GM18951 (cell line): ENCODE results near the gene SGSH.
"Not testable (repeated sequence)": the region's sequence is repeated elsewhere in the genome, so short reads cannot be mapped to it uniquely, and the experiment has no call there.

Experiments
- POLR2A ChIP-seq: IDR thresholded peaks from 4 replicates; pipeline ENCODE4 v1.6.1; 2011; ENCODE audit warnings: mild to moderate bottlenecking; ENCODE audit not compliant: insufficient read length, insufficient read depth; ENCODE audit errors: extremely low read depth
- in situ Hi-C: fragments of 300-500 bp; cut with MboI; formaldehyde crosslinking; loops from one replicate; pipeline ENCODE4 v1.12.0; 2022; ENCODE audit warnings: low sequenced_read_pairs, mixed read lengths, inconsistent platforms; ENCODE audit not compliant: unreplicated experiment

The SGSH gene

DNA sequence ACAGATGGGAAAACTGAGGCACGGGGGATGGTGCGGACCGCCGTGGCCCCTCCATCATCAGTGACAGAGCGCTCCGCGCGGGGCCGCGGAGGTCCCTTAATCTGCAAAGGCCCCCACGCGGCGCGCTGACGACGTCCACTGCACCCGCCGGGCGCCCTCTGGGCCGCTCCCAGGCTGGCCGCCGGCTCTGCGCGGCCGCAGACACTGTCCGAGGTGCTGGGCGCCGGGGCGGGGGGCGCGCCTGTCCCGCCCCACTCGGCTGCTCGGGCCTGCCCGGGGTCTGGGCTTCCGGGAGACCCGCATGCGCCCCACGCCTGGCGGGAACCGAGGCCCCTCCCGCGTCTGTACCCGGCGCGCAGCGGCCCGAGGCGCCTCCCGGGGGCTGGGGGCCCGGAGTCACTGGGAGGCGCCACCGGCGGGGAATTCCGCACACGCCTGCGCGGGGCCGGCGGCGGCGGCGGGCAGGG is 40.0 kb upstream of the SGSH start:
- in situ Hi-C loops = no loop called here
- TF ChIP-seq POLR2A = peak; percentile 62

DNA sequence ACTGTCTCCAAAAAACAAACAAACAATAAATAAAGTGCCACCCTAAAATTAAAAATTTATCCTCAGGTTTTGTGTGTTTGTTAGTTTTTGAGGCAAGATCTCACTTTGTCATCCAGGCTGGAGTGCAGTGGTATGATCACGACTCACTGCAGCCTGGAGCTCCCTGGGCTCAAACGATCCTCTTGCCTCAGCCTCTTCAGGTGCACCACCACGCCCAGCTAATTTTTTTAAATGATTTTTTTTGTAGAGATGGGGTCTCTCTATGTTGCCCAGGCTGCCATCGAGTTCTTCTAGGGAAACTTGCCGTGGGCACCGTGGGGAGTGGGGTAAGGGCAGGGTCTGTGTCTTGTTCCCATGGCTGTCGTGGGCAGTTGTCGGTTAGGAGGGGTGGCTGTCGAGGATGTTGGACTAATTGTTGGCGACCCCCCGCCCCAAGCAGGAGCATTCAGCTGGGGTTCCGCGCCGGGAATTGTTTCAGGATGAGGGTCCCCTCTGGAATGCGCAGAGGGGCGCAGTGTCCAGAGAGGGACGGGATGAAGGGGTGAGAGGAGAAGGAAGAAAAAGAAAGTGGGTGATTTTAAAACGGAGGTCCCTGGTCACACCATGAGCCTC is 39.4 kb upstream of the SGSH start:
- in situ Hi-C loops = no loop called here
- TF ChIP-seq POLR2A = no peak

DNA sequence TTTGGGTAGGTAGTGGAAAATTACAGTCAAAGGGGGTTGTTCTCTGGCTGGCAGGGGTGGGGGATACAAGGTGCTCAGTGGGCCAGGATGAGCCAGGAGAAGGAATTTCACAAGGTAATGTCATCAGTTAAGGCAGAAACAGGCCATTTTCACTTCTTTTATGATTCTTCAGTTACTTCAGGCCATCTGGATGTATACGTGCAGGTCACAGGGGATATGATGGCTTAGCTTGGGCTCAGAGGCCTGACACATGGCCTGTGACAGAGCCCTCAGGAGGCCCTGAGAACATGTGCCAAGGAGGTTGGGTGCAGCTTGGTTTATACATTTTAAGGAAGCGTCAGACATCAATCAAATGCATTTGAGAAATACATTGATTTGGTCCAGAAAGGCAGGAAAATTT is 38.2 kb upstream of the SGSH start:
- in situ Hi-C loops = not testable (repeated sequence)

DNA sequence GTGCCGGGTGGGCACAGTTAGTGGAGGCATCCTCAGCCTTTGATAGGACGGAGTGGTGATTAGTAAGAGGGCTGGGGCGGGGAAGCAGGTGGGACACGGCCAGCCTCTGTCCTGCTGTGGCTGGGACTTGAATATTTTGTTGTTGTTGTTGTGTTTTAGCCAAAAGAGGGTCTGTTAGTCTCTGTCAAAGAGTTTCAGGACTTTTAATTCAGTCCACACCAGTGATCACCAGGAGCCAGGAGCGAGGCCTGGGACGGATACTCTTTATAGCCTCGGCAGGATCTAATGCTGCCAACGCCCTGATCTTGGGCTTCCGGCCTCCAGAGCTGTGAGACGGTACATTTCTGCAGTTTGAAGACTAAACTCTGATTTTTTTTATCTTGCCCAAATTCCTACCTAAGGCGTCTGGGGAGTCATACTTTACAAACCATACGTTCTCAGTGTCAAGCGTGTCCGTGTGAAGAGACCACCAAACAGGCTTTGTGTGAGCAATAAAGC is 37.6 kb upstream of the SGSH start:
- no peak for TF ChIP-seq POLR2A
- in situ Hi-C loops = no loop called here

DNA sequence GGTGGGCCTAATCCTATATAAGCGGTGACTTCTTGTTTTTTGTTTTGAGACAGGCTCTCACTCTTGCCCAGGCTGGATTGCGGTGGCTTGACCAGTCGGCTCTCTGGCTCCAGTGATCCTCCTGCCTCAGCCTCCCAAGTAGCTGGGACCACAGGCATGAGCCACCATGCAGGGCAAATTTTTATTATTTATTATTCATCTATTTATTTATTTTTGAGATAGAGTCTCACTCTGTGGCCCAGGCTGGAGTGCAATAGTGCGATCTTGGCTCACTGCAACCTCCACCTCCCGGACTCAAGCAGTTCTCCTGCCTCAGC is 35.9 kb upstream of the SGSH start:
- in situ Hi-C loops = no loop called here
- no peak for TF ChIP-seq POLR2A

DNA sequence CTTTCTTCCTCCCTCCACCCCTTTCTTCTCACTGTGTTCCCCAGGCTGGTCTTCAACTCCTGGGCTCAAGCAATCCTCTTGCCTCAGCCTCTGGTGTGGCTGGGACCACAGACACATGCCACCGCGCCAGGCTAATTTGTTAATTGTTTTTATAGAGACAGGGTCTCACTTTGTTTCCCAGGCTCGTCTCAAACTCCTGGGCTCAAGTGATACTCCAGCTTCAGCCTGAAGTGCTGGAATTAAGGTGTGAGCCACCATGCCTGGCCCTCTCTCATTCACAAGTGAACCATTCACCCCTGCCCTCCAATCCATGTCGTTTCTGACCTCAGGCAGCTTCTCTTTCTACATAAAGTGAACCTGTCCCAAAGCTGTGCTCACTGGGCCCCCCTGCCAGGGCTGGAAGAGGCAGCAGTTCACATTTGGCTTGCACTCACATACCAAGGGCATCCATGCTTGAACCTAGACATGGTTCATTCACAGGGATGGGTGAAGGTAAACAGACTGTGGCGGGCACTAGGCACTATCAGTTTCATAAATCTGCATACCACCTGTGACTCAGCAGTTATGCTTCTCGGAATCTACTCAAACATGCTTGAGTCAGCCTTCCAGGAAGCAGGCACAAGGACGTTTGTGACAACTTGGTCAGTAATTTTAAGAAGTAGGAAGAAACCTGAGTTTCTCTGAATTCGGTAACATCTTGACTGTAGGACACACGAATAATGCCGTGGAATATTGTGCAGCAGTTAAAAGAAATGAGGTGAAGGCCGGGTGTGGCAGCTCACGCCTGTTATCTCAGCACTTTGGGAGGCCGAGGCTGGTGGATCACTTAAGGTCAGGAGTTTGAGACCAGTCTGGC is 34.5 kb upstream of the SGSH start:
- in situ Hi-C loops = no loop called here
- TF ChIP-seq POLR2A = no peak

DNA sequence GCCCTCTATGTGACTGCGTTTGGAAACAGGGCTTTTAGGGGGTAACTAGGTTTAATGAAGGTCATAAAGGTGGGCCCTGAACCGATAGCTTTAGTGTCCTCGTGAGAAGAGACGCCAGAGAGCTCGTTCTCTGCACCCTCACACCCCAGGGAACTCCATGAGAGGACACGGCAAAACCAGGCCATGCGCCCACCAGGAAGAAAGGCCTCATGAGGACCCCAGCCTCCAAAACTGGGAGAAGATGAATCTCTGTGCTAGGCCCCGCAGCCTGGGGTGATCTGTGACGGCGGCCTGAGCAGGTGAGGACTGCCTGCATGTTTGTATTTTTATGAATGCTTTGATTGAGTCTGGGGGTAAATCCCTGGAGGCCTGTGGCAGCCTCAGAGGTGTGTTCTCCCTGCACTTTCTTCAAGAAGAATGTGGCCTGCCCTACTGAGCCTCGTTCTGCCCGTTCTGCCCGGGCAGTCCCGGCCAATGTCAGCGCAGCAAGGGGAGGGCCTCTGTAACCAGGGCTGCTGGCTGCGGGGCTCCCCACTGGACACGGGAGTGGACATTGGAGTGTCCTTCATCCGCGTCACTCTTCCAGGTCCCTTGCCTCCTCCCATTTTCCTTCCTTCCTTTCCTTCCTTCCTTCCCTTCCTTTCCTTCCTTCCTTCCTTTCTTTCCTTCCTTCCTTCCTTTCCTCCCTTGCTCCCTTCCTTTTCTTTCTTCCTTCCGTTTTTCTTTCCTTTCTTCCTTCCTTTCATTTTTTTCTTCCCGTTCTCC is 33.7 kb upstream of the SGSH start:
- in situ Hi-C loops = no loop called here
- no peak for TF ChIP-seq POLR2A

DNA sequence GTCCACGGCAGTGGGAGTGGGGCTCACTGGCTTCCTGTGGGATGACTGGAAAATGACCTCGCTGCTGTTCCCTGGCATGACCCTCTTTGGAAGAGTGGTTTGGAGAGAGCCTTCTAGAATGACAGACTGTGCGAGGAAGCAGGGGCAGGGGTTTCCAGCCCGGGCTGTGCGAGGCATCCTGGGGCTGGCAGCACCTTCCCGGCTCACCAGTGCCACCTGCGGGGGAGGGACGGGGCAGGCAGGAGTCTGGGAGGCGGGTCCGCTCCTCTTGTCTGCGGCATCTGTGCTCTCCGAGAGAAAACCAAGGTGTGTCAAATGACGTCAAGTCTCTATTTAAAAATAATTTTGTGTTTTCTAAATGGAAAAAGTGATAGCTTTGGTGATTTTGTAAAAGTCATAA is 32.7 kb upstream of the SGSH start:
- TF ChIP-seq POLR2A = no peak
- in situ Hi-C loops = no loop called here

DNA sequence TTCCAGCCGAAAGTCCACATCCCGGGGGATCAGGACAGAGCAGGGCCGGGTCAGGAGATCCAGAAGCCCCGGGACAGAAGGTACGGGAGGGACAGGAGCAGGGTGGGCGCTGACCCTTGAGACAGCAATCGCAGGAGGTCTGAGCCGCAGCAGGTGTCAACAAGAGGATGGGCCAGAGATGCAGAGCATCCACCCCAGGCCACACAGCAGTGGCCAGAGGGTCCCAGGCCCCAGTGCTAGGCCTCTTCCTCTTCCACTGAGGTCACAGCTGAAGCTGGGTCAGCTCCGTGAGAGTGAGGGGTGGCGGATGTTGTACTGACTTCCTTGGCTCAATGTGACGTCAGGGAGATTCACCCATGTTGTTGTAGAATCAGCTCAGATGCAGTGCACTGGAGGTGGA is 31.8 kb upstream of the SGSH start:
- TF ChIP-seq POLR2A = no peak
- in situ Hi-C loops = no loop called here

DNA sequence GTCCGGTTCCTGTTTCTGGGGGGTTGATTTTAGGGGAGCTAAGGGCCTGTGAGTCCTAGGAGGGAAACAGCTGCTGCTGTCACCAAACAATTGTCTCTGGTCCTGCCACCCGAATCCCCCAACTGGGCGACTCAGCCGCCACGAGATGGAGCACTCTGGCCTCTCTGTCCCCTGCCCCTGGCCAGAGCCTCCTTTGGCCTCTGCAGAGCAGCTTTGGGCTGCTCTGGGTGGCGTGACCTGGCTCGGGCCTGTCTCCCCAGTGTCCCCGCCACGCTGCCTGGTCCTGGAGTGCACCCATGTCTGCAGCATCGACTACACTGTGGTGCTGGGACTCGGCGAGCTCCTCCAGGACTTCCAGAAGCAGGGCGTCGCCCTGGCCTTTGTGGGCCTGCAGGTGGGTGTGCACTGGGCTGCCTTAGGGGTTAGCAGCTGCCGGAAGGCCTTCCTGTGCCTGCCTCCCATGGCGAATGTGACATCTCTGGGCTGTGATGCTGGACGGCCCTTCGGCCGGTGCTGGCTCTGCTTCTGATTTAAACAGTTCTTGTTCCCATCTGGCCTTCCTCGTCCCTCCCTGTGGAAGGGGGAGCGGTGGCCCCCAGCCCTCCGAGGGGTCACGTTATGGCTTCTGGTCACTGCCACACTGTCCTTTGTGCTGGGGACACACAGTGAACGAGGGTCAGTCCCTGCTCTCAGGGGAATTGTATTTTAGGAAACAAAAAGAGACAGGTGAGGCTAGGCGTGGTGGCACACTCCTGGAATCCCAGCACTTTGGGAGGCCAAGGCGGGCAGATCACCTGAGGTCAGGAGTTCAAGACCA is 29.0 kb upstream of the SGSH start:
- in situ Hi-C loops = no loop called here
- TF ChIP-seq POLR2A = no peak

DNA sequence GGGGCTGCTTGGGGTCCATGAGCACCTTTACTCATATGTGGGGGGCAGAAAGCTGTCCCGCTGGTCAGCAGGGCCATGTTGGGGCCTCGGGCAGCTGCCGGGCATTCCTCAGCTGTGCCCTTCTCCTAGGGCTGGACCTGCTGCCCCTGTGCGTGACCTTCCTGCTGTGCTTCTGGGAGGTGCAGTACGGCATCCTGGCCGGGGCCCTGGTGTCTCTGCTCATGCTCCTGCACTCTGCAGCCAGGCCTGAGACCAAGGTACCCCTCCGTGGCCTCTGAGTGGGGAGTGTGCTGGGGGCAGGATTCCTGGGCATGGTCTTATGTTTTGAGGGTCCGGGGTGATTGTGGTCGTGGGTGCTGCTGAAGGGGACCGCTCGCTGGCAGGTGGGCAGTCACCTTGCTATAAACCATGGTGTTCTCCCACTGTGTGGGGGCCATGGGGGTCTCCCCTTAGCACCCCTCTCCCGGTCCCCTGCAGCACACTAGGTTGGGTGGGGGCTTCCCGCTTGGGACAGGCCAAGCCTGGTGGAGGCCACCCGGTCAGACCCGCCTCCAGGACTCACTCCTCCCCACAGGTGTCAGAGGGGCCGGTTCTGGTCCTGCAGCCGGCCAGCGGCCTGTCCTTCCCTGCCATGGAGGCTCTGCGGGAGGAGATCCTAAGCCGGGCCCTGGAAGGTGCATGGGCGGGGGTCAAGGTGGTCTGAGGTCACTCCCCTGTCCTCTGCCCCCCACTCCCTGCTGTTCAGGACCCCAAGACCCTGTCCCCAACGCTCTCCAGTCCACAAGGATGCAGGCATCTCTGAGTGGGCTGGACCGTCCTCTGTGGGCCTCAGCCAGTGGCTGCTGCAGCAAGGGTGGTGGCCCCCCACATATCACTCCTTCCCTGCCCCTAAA is 28.1 kb upstream of the SGSH start:
- in situ Hi-C loops = no loop called here
- no peak for TF ChIP-seq POLR2A

DNA sequence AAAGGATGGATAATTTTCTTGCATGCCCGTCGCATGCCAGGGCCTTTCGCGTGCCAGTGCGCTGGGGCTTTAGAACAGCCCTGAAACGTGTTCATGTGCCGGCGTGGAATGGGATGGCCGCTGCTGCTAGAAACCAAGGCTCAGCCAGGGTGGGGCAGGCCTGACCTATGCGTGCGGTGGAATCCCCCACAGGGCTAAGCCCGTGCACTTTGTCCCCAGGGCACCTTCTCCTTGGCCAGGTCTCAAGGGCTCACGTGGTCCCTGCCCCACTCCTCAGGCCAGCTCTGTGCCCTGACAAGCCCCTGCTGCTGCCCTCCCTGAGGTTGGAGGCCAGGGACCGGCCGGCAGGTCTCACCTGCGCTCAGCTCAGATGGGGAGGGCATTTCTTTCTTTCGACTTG is 27.4 kb upstream of the SGSH start:
- in situ Hi-C loops = no loop called here
- no peak for TF ChIP-seq POLR2A
